RPMI8226 (cell line): ENCODE measurements around the gene IL15RA.
A peak's percentile ranks its signal among the peaks of the same experiment; 100 is the strongest.

Source experiments
- DNase-seq: peaks from one replicate; pipeline ENCODE4 v3.0.0-alpha.2; 2015

The IL15RA gene, protein sequence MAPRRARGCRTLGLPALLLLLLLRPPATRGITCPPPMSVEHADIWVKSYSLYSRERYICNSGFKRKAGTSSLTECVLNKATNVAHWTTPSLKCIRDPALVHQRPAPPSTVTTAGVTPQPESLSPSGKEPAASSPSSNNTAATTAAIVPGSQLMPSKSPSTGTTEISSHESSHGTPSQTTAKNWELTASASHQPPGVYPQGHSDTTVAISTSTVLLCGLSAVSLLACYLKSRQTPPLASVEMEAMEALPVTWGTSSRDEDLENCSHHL

DNA sequence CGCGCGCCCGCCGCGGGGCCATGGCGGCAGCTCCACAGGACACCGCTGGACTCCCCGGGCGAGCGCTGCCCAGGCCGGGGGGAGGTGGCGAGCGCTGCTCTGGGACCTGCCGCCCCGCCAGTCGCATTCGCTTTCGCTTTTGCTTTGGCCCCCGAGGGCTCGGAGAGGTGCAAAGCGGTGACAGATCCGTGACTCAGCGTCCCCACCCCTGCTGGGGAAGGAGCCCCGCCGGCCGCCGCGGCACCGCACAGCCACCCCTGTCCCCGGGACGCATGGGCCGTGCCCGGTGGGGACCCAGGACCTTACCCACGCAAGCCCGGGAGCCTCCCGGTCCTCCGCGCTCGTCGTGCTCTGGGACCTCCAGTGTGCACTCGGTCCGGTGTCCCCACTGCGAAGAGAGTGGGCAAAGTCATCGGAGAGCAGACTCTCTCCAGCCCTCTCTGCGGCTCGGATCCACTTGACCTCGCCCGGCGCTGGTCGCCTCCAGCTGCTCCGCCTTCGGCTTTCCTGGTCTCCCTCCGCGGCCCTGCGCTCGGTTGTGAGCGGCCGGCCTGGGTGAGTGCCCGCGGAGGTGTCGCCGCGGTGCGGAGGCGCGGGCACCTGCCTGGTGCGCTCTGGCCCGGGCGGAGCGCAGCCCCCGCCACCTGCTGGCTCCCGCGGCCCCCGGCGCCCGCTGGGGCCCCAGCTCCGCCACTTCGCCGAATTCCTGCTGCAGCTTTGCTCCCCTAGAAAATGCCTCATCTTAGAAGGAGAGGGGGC is at the start of gene IL15RA:
IL15RA (minus strand) TSS at position 73 of the 759 bp plus-strand sequence; CDS start at position 22, 51 bp downstream.
- peak; percentile 91 for DNase-seq

- DNase-seq, result no peak
Measured at GRCh38 chr10:6025683-6026255, 48.4 kb upstream of the IL15RA start.

DNA sequence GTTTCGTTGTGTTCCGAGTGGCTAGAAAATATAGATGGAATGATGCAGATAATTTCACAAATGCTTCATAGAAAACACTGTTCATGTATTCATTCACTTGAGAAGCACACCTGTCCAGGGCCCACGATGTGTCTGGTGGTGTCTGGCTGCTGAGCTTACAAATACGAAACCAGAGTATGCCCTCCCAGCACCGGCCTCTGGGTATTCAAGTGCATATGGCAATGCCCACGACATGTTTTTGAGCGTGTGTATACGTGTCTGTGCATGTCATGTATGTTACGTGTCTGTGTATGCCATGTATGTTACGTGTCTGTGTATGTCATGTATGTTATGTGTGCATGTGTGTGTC is 47.0 kb upstream of the IL15RA start:
- DNase-seq, result no peak

- DNase-seq, result no peak
Measured at GRCh38 chr10:6023661-6024333, 46.5 kb upstream of the IL15RA start.

DNA sequence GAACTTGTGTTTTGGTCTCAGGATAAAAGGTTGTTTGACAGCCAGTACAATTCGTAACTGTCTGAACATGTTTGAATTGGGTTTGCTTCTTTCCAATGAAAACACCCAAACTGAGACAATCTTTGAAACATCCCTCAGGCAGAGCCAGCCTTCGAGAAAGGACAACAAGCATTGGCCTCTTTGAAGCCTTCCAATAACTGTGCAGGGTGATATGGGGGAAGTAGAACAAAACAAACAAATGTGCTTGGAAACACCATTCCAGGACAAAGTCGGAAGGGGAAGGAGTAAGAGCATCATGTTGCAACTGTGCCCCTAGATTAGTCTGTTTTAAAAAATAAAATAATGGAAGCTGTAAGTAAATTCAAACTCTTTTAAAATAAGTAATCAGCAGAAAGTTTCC is 45.3 kb upstream of the IL15RA start:
- no peak for DNase-seq

GRCh38 chr10:6020826-6021225 is 43.5 kb upstream of the IL15RA start:
- DNase-seq, result no peak

- no peak for DNase-seq
Measured at GRCh38 chr10:6019796-6020195, 42.5 kb upstream of the IL15RA start.

DNA sequence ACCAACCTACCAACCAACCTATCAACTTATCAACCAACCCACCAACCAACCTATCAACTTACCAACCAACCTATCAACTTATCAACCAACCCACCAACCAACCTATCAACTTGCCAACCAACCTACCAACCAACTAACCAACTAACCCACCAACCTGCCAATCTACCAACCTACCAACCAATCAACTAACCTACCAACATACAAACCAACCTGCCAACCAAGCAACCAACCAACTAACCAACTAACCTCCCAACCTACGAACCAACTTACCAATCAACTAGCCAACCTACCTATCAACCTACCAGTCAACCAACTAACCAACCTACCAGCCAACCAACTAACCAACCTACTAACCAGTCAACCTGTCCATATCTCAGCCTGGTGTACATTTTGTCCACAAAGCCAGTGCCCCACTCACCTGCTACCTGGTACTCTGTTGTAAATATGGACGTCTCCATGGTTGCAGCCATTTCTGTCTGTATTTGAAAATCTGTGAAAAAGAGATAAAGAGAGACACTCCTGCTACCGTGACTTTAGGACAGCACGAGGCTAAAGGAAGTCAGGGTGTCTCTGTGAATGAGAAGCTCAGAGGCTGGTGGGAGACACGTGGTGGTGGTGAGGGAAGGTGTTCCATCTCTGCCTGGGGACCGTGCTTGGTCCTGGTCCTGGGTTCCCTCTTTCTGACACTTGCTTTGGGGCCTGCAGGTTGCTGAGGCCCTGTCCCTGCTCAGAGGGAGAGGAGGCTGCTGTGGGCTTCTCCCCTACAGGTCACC is 41.9 kb upstream of the IL15RA start:
- DNase-seq, result no peak

GRCh38 chr10:6018422-6018821 is 41.1 kb upstream of the IL15RA start:
- DNase-seq, result no peak

- no peak for DNase-seq
Measured at GRCh38 chr10:6017781-6018354, 40.5 kb upstream of the IL15RA start.

- DNase-seq, result peak; percentile 72
Measured at GRCh38 chr10:6014241-6014761, 37.0 kb upstream of the IL15RA start.

- DNase-seq, result no peak
Measured at GRCh38 chr10:6013413-6014192, 36.3 kb upstream of the IL15RA start.

DNA sequence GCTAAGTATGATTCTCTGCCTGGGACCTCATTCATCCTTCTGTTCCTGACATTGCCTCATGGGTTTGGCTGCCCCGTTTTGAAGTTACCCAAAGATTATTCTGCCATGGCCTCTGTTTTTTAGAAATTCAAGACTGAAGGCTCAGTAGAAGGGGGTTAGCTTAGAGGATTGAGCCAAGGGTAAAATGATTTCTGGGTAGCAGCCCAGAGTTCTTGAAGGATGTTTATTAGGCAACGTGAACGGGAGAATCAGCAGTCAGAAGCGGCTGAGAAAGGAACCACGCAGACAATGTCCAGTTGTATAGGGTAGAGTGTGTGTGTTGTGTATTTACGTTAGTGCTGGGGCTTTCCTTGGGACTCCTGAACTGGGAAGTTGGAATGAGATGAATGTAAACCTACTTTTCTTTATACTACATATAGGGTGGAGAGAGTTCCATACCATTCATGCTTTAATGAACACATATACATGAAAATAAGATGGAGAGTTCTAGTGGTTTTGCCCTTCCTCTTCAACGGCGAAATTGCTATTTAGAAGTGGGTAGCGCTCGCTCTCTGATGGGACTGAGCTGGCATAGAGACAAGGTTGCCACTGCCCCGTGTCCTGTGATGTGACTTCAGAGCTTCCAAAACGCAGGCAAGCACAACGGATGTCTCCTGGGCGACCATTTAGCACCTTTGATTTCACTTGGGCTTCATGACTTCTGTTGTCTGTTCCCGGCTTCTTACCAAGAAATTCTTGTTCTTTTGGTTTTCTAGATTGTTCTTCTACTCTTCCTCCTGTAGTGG is 35.0 kb upstream of the IL15RA start:
- DNase-seq, result no peak

DNA sequence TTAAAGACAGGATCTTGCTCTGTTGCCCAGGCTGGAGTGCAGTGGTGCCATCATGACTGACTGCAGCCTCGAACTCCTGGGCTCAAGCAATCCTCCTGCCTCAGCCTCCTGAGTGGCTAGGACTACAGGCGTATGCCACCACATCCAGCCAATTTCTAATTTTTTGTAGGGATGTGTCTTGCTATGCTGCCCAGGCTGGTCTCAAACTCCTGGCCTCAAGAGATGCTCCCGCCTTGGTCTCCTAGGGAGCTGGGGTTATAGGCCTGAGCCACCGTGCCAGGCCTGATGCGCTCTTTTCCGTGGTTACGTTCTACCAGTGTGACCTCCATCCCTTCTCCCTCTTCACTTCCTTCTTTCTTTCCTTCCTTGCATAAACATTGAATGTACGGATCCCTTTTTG is 34.2 kb upstream of the IL15RA start:
- no peak for DNase-seq

DNA sequence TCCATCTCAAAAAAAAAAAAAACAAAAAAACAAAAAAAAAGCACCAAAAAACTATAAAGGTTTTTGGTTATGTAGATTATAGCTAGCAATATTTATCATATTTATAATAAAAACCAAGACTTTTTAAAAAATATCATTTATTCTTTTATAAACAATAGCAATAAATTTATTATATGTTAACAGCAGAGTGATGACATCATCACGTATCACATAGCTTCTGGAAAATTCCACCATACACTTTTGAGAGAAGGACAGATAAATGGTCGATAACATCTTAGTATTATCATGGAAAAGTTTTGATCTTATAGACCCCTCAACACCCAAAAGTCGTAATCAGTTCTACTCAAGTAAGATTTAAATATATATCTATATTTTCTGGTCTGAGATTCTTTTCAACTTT is 33.2 kb upstream of the IL15RA start:
- DNase-seq, result no peak

- no peak for DNase-seq
Measured at GRCh38 chr10:6009961-6010360, 32.6 kb upstream of the IL15RA start.

DNA sequence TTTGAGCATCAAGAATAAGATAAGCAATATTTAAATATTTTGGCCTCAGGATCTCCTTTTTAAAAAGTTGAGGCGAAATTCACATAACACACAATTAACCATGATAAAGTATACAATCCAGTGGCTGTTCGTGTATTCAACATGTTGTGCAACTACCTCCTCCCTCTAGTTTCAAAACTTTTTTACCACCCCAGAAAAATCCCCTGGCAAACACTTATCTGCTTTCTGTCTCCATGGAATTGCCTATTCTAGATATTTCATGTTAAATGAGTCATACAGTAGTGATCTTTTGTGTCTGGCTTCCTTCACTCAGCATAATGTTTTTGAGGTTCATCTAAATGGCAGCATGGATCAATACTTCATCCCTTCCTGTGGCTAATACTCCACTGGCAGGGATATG is 31.8 kb upstream of the IL15RA start:
- DNase-seq, result no peak

GRCh38 chr10:6008497-6009142 is 31.3 kb upstream of the IL15RA start:
- no peak for DNase-seq

DNA sequence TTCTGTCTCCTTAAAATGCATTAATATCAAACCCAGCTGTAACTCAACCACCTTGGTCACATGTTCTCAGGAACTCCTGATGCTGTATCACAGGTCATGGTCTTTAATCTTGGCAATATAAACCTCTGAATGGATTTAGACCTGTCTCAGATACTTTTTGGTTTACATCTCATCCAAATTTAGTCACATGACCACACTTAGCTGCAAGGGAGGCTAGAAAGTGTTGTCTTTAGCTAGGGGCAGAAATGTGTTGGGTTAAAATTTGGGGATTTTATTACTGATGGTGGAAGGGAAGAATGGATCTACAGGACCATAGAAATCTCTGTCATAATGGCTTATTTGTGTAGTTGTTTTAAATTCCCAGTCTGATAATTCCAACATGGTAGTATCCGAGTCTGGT is 29.6 kb upstream of the IL15RA start:
- no peak for DNase-seq

- DNase-seq, result no peak
Measured at GRCh38 chr10:6006546-6006945, 29.2 kb upstream of the IL15RA start.
